ENCODE data around the gene USP27X.

The USP27X gene

DNA sequence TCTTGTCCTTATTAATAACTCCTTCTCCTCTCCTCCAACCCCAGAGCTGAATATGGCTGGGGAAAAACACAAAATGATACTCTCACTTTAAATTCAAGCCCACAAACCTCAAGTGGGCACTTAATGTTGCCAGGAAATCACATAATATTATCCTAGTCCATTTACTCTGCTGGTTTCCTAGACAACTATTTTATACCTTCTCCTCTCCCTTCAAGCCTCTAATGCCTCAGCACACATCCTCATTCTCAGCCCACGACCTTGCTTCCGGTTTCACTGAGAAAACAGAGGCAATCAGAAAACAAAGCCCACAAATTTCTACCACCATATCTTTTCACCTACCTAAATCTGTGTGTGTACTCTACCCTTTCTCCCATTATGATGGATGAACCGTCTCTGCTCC, 31.1 kb downstream of the USP27X start:
- DNase-seq (ENCODE audit: low read depth, low spot score): peak; percentile 18
- H3K9me3 ChIP-seq (ENCODE audit: low read depth, low read length): no peaks in the 10 kb centered on the region
- TF ChIP-seq EZH2 (IDR thresholded peaks at IDR 0.05) (no peak), FOXP2 (optimal IDR thresholded peaks at IDR 0.05; ENCODE audit: control extremely low read depth, extremely low read length, insufficient read depth) (no peak), POLR2AphosphoS5 (IDR thresholded peaks at IDR 0.05; ENCODE audit: borderline replicate concordance, low read depth, low read length) (no peak)
- H3K27ac ChIP-seq: no peak overlapping the region
- H3K4me3 ChIP-seq: no peak overlapping the region
- no peaks in the 10 kb centered on the region for H3K36me3 ChIP-seq (ENCODE audit: insufficient read depth, low read length)
- no peak overlapping the region for H3K9ac ChIP-seq (ENCODE audit: insufficient read length)

- TF ChIP-seq EZH2 (IDR thresholded peaks at IDR 0.05): no peak
- no peaks in the 10 kb centered on the region for H3K9me3 ChIP-seq (ENCODE audit: low read depth, low read length)
- no peak overlapping the region for H3K9ac ChIP-seq (ENCODE audit: insufficient read length)
- no peak for DNase-seq (ENCODE audit: low read depth, low spot score)
- no peak overlapping the region for H3K4me3 ChIP-seq
- no peak overlapping the region for H3K27ac ChIP-seq
- no peaks in the 10 kb centered on the region for H3K36me3 ChIP-seq (ENCODE audit: insufficient read depth, low read length)
Measured at GRCh38 chrX:49912086-49912485, 32.8 kb downstream of the USP27X start.

DNA sequence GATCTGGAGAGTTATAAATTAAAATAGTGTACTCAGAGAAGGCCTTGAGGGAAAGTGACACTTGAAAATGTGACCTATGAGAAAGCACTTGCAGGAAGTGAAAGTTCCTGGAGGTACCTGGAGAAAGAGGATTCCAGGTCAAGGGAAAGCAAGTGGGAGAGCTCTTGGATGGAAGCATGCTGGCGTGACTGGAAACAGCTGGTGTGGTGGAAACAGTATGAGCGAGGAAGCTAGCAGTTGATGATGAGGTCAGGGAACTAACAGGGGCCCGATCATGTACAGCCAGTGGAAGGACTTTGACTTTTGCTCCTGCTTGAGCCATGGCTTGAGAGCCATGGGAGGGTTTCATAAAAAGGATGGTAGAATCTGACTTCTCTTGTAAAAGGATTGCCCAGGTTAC, 33.6 kb downstream of the USP27X start:
- TF ChIP-seq FOXP2 (optimal IDR thresholded peaks at IDR 0.05; ENCODE audit: control extremely low read depth, extremely low read length, insufficient read depth) (no peak), POLR2AphosphoS5 (IDR thresholded peaks at IDR 0.05; ENCODE audit: borderline replicate concordance, low read depth, low read length) (no peak), EZH2 (IDR thresholded peaks at IDR 0.05) (no peak)
- no peak for DNase-seq (ENCODE audit: low read depth, low spot score)
- Histone ChIP-seq H3K27ac (no peak overlapping the region), H3K9ac (ENCODE audit: insufficient read length) (no peak overlapping the region), H3K4me3 (no peak overlapping the region), H3K36me3 (ENCODE audit: insufficient read depth, low read length) (no peaks in the 10 kb centered on the region), H3K9me3 (ENCODE audit: low read depth, low read length) (no peaks in the 10 kb centered on the region)

DNA sequence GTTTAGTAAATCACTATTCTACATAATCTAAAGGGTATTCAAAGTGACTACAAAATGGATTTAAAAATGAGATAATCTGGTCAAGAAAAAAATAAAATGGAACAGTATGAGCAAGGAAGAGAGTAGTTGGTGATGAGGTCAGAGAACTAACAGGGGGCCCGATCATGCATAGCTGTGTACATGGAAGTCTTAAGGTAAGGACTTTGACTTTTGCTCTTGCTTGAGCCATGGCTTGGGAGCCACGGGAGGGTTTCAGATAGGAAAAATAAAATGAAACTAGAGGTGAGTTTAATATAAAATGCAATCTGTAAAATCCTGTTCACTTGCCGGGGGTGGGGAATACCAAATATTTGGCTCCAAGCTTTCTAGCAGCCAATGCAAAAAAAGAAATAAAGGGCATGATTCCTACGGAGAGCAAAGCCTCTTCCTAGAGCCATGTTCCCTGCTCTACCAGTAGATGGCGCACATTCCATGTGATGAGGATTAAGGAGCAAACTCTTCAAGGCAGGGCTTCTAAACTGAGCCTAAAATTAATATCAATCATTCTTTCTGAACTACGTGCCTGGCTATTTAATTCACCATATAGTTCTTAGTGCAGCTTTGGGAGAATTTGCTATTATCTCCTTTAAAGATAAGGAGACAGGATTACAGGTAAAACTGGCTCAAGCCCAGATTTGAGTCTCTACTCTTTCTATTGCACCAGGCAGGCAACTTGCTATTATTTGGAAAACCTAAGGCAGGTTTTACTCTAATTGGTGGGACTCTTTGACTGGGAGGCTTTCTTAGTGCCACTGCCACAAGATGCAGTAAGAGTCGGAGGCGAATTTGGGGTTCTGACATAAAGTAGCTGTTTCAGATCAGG, 36.3 kb downstream of the USP27X start:
- TF ChIP-seq POLR2AphosphoS5 (IDR thresholded peaks at IDR 0.05; ENCODE audit: borderline replicate concordance, low read depth, low read length) (no peak), EZH2 (IDR thresholded peaks at IDR 0.05) (no peak), FOXP2 (optimal IDR thresholded peaks at IDR 0.05; ENCODE audit: control extremely low read depth, extremely low read length, insufficient read depth) (no peak)
- no peak overlapping the region for H3K4me3 ChIP-seq
- DNase-seq (ENCODE audit: low read depth, low spot score): peak; percentile 30

DNA sequence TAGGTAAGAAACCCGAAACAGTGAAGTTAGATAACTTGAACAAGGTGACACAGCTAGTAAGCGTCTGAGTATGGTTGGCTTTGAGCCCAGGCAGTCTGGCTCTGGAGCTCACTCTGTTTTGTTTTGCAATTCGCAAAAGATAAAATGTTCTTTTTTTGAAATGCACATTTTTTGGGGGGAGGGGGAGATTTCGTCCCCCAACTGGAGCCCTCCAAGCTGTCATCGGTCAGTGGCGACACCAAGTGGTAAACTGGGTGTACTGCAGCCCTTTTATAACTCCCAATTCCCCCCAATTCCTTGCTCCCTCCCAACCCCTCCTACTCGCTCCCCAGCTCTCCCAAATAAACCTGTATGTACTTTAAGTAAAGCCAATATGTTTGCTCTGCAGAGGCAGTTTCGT, 40.3 kb downstream of the USP27X start:
- no peaks in the 10 kb centered on the region for H3K36me3 ChIP-seq (ENCODE audit: insufficient read depth, low read length)
- no peak overlapping the region for H3K27ac ChIP-seq
- peak; percentile 16 for DNase-seq (ENCODE audit: low read depth, low spot score)
- TF ChIP-seq FOXP2 (optimal IDR thresholded peaks at IDR 0.05; ENCODE audit: control extremely low read depth, extremely low read length, insufficient read depth) (no peak), EZH2 (IDR thresholded peaks at IDR 0.05) (no peak), POLR2AphosphoS5 (IDR thresholded peaks at IDR 0.05; ENCODE audit: borderline replicate concordance, low read depth, low read length) (no peak)
- no peaks in the 10 kb centered on the region for H3K9me3 ChIP-seq (ENCODE audit: low read depth, low read length)
- H3K9ac ChIP-seq (ENCODE audit: insufficient read length): no peak overlapping the region
- no peak overlapping the region for H3K4me3 ChIP-seq

More for the DNA sequence above, 36.3 kb downstream of the USP27X start:
- no peaks in the 10 kb centered on the region for H3K9me3 ChIP-seq (ENCODE audit: low read depth, low read length)
- H3K27ac ChIP-seq: no peak overlapping the region
- no peak overlapping the region for H3K9ac ChIP-seq (ENCODE audit: insufficient read length)
- H3K36me3 ChIP-seq (ENCODE audit: insufficient read depth, low read length): no peaks in the 10 kb centered on the region

- Histone ChIP-seq H3K4me3 (no peak overlapping the region), H3K9me3 (ENCODE audit: low read depth, low read length) (no peaks in the 10 kb centered on the region), H3K9ac (ENCODE audit: insufficient read length) (no peak overlapping the region), H3K27ac (no peak overlapping the region), H3K36me3 (ENCODE audit: insufficient read depth, low read length) (no peaks in the 10 kb centered on the region)
- TF ChIP-seq EZH2 (IDR thresholded peaks at IDR 0.05): no peak
- TF ChIP-seq FOXP2 (optimal IDR thresholded peaks at IDR 0.05; ENCODE audit: control extremely low read depth, extremely low read length, insufficient read depth): no peak
- no peak for TF ChIP-seq POLR2AphosphoS5 (IDR thresholded peaks at IDR 0.05; ENCODE audit: borderline replicate concordance, low read depth, low read length)
- DNase-seq (ENCODE audit: low read depth, low spot score): no peak
Measured at GRCh38 chrX:49921109-49921508, 41.8 kb downstream of the USP27X start.

- no peaks in the 10 kb centered on the region for H3K9me3 ChIP-seq (ENCODE audit: low read depth, low read length)
Measured at GRCh38 chrX:49922291-49923241, 43.3 kb downstream of the USP27X start, which contains the start of gene CLCN5. CLCN5 (plus strand) TSS chrX:49922596; CDS start chrX:49925299, 2,703 bp downstream.

GRCh38 chrX:49925176-49925575, 45.9 kb downstream of the USP27X start:
- no peak for TF ChIP-seq FOXP2 (optimal IDR thresholded peaks at IDR 0.05; ENCODE audit: control extremely low read depth, extremely low read length, insufficient read depth)
- no peak for TF ChIP-seq POLR2AphosphoS5 (IDR thresholded peaks at IDR 0.05; ENCODE audit: borderline replicate concordance, low read depth, low read length)
- TF ChIP-seq EZH2 (IDR thresholded peaks at IDR 0.05): no peak

More at GRCh38 chrX:49922291-49923241, 43.3 kb downstream of the USP27X start, which contains the start of gene CLCN5:
- H3K9ac ChIP-seq (ENCODE audit: insufficient read length): peak within 1 kb of the TSS; percentile 77
- H3K27ac ChIP-seq: peak within 1 kb of the TSS; percentile 63
- no peaks in the 10 kb centered on the region; the same call in 1 of the 2 replicates for H3K36me3 ChIP-seq (ENCODE audit: insufficient read depth, low read length)
- TF ChIP-seq POLR2AphosphoS5 (IDR thresholded peaks at IDR 0.05; ENCODE audit: borderline replicate concordance, low read depth, low read length): peak; percentile 62; the same call in 1 of the 2 replicates
- no peak for TF ChIP-seq FOXP2 (optimal IDR thresholded peaks at IDR 0.05; ENCODE audit: control extremely low read depth, extremely low read length, insufficient read depth)
- peak within 1 kb of the TSS; percentile 82 for H3K4me3 ChIP-seq
- peak; percentile 60 for DNase-seq (ENCODE audit: low read depth, low spot score)

More at GRCh38 chrX:49925176-49925575, 45.9 kb downstream of the USP27X start:
- Histone ChIP-seq H3K9ac (ENCODE audit: insufficient read length) (no peak overlapping the region), H3K9me3 (ENCODE audit: low read depth, low read length) (no peaks in the 10 kb centered on the region), H3K4me3 (no peak overlapping the region), H3K36me3 (ENCODE audit: insufficient read depth, low read length) (no peaks in the 10 kb centered on the region; the same call in 1 of the 2 replicates), H3K27ac (no peak overlapping the region)
- DNase-seq (ENCODE audit: low read depth, low spot score): no peak
